NCI-H2081 treated with DMSO at 0.1 percent for 48 hours (cell line): ENCODE data around the gene CASQ1.
A peak's percentile ranks its signal among the peaks of the same experiment; 100 is the strongest.

Experiments
- DNase-seq: peaks from one replicate; lab custom pipeline; 2025; lab: John Stamatoyannopoulos, UW

The CASQ1 gene

DNA sequence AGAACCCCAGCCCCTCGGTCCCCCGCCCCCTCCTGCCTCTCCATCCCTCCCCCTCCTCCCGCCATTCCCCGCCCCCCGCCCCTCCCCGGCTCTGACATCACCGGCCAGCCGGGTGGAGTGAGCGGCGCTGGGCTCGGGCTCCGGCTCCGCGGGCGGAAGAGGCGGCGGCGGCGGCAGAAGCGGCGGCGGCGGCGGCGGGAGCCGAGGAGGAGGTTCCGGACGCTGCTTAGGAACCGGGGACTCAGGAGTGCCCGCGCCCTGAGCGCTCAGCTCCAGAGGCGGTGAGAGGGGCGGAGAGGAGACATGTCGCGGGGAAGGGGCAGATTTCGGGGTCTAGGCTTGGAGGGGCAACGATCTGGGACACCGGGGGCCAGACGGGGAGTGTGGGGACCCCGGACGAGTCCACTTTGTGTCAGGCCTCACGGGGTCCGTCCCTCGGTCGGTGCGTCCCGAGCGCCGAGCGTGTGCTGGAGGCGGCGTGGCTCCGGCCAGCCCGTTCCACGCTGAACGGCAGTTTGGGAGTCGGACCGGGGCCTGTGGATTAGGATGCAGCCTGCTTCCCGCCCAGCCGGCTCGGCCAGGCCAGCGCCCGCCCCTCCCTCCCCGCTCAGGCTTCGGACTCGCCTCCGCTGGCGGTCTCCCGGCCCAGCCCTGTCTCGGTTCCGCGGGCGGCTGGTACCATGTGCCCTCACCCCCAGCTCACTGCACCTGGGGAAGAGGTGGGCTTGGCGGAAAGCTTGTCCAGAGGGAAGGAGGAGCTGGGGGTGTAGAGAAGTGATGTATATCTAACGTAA is 15.1 kb downstream of the CASQ1 start, which contains the start of gene PEA15:
TSS of gene PEA15 (plus strand) at position 143 of the 794 bp plus-strand sequence. CDS start 6,161 bp downstream, outside the sequence.
- no peak for DNase-seq

DNA sequence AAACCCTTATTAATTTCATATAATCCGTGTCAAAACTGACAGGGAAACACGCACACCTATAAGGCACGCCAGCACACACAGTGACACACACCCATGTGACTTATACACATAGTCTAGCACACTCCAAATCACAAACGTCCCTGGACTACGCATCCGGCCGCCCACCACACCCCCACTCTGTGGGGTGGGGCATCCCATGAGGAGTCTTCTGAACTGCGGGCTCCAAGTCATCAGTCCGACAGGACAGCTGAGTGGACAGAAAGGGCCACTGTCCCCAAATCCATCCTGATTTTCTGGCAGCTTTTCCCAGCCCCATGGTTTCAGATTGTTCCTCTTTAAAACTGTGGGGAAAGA is 15.6 kb downstream of the CASQ1 start:
- DNase-seq: no peak

DNA sequence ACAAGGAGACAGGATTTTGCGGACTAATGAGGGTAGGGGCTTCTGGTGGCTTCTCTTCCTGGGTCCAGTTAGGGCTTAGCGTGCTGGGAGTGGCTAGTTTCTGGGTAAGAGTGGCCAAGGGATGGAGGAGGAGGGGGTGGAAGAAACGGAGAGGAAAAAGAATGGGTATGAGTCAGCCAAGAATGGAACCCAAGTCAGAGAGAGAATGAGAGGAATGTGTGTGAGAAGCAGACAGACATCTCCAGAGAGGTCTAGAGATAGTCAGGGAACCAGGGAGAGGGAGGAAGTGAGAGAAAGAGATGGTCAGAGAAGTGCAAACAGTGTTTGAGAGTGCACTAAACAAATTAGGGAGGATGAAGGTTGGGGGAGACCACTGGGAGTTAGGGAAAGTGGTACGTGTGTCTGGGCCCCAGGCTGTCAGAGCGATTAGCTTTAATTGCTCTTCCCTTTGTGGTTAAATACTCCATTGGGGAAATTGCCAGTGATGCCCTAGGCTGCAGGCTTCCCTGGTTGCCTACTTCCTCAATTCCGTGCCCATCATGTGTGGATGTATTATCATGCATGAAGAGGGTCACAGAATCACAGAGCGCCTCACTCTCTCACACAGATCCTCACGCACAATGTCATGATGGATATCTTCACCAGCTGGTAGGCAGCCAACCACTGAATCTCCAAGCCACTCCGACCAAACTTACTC is 16.2 kb downstream of the CASQ1 start:
- peak; percentile 20 for DNase-seq

DNA sequence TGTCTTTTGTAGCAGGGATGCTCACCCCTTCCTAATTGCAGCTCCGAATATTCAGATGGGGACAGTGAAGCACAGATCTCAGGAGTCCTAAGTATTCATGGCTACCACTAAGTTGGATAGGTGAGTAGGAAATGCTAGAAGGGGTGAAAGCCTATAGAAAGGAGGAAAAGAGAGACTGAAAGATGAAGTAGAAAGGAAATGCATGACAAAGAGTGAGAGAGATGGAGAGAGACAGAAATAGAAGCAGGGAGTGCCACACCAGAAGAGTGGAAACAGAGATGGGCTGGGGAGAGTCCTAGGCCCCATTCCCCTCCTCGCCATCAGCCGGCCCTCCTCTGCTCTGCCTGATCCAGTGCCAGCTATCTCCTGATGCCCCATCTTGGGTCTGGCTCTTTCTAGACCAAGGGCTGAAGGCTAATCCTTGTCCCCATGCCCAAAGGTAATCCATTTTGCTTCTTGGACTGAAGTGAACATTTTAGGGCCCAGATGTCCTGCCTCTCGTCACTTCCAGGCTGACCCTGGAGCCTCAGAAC is 16.8 kb downstream of the CASQ1 start:
- no peak for DNase-seq

DNA sequence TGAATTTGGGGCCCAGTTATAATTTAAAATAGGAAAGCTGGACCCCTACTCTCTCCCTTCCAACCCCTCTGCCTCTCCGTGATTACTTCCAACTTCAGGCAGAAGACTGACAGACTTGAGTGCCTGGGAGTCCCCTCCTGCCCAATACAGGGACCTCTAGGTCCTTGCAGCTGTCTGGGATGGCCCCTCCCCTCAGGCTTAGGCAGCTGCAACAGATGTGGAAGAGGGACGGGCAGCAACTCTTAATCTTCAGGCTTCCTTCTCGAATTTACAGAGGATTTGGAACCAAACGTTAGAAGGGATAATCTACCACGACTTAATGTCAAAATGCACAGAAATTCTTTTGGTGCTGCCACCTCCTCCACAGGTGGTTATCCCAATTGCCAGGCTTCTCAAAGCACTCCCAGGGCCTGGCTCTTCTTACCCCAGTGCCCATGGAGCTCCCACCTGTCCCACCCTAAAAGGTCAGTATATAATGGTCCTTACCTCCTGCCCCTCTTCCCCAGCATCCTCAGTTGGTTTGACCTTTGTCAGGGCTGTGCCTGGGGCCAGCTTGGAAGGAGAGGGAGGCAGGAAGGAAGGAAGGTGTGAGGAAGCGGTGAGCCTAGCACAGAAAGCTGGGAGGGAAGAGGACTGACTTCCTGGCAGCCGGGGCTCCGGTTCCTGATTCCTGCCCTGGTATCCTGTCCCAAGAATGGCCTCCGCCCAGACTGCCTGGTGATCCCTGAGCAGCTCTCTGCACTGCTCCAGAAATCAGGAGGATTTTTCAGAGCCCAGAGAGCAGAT is 17.6 kb downstream of the CASQ1 start:
- no peak for DNase-seq

DNA sequence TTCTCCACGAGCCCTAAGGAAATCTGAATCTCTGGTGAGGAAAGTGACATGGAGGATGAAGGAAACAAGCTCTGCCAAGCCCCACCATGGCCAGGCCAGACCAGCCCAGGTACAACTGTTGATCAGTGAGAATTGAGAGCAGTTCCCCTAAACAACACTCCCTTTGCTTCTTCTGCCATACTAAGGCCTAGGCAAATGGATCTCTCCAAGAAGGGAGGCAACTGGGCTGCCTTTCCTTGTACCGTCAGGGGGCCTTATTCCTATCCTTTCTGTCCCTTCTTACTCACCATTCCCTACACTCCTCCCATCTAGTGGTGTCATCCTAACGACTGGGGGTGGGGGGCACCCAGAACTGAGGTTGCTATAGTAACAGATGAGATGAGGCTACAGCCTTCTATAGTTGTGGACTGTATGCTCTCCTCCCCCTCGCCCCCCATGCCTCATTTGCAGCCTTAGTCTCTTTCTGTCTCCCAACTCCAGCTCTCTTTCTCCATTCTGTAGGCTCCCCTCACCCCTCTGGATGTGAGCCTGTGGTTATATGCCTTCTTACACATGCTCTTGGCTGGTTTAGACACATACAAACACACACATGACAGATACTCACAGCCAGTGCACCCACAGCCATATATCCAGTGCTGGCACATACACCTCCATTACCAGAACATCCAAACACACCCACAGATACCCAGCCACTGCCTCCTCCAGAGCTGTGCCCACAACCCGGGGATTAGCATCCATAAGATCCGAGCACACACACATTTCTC is 18.4 kb downstream of the CASQ1 start:
- no peak for DNase-seq

DNA sequence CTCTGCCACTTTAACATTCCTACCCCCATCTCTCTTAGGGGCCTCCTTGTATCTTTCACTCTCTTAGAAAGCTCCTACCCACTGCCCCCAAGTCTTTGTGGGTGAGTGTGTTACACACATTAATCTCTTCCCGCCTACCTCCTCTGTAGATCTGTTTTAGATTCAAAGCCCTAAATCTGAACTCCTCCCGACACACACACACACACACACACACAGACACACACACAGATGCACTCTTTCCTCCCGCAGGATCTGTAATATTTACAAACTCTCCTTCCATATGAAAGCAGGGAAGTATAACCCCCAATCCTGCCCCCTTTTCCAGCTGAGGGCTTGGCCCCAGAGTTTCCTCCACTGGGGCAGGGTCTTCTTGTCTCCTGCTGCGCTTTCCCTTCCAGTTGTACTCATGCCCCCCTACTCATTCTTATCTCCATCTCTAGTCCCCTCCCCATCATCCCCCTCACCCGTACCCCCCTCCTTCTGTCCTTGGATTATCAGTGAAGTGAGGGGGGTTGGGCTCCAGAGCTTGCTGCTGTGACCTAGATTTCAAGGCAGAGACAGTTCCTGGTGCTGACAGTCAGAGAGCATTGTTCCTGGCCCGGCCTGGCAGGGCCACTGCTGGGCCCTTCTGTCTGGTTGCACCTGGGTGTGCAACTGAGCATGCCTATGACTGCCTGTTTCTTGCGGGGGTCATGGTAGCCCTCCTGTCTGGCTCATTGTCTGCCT is 19.1 kb downstream of the CASQ1 start:
- DNase-seq: no peak

DNA sequence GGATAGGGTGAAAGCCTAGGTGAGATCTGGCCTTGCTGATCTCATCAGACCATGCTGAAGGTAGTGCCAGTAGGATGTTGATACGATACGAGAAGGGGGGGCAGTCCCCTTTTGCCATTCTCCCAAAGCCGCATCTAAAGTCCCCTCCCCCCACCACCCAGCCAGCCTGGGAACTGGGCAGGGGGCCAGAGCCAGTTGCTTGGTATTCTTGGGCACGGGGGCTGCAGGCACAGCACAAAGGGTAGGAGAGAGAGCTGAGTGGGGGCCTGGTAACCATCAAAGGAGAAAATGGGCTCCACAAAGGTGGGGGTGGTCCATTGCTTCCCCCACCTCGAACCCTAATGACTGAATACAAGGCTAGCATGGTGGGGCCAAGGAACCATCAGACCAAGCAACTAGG is 20.2 kb downstream of the CASQ1 start:
- DNase-seq: no peak

DNA sequence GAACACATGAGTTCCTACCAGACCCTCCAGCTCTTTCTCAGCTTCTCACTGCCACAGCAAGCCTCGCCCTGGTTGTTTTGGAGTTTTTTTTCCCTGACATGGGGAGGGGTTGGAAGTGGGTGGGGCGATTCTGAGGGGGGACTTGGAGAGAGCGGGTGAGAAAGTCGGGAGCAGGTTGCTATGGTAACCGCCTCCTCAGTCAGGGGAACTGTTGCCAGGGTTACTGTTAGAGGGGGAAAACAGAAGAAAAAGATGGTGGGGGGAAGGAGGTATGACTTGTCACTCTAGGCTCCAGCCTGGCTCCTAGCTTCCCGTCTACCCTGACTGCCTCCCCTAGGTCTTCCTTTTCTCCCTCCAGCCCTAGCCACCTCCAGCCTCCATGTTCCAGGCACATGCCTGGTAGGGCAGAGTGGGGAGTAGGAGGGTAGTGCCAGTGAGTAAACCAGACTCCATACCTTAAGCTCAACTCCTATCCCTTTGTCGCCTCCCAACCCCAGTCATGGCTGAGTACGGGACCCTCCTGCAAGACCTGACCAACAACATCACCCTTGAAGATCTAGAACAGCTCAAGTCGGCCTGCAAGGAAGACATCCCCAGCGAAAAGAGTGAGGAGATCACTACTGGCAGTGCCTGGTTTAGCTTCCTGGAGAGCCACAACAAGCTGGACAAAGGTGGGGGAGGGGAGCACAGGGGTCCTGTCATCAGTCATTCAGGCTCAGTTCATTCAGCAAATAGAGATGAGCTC is 20.8 kb downstream of the CASQ1 start:
- no peak for DNase-seq

DNA sequence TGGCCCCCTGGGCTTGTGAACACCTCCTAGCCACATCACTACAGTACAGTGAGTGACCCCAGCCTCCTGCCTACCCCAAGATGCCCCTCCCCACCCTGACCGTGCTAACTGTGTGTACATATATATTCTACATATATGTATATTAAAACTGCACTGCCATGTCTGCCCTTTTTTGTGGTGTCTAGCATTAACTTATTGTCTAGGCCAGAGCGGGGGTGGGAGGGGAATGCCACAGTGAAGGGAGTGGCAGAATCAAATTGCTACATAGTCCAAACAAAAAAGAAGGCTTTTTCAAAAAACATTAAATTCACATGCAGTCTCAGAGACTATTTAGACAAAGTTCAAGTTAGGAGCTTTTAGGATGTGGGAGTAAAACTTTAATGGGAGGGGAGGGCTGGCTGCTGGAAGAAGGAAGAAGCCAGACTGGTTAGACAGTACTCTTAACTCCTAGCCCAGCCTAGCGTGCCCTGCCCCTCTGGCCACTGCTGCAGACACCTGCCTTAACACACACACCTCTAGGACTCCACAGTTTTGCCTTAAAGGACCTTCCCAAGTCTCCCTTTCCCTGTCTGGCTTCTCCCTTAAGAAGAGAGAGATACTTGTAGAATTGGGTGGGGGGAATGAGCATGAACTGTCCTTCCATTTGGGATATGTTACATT is 24.2 kb downstream of the CASQ1 start:
- no peak for DNase-seq

DNA sequence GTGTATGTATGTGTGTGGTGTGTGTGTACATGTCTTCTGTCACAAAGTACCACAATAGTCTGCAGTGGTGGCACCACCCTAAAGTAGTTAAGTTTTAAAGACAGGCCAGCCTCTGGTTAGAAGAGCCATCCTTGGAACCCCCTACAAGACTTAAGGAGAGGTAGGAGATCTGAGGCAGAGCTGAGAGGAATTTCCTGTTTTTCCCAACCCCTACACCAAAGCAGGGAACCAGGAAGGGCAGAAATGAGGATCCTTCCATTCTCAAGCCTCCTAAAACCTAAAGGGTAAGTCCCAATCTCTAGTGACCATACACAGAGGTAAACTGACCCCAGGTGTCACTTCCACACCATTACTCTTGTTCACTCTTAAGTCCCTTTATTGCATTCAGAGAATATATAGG is 25.9 kb downstream of the CASQ1 start:
- DNase-seq: no peak

DNA sequence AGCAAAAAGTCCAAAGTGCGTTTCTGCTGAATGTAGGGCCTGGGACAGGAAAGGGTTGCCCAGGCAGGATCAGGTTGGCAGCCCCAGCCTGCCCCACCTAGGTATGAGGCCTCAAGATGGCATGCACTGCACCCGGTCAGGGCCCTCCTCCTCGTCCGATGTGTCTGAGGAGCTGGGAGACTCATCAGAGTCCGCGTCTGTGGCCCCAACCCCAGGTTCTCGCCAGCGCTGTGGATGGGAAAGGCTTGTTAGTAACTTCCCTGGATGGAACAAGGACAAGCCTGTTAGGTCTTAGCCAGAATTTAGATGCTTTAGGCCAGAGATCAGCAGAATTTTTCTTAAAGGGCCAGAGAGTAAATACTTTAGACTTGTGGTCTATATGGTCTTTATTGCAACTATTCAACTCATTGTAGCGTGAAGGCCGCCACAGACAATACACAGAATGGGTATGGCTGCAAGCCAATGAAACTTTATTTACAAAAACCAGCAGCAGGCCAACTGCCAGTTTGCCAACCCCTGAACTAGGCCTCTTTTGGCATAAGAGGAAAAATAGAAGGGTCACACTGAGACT is 27.2 kb downstream of the CASQ1 start:
- DNase-seq: no peak

DNA sequence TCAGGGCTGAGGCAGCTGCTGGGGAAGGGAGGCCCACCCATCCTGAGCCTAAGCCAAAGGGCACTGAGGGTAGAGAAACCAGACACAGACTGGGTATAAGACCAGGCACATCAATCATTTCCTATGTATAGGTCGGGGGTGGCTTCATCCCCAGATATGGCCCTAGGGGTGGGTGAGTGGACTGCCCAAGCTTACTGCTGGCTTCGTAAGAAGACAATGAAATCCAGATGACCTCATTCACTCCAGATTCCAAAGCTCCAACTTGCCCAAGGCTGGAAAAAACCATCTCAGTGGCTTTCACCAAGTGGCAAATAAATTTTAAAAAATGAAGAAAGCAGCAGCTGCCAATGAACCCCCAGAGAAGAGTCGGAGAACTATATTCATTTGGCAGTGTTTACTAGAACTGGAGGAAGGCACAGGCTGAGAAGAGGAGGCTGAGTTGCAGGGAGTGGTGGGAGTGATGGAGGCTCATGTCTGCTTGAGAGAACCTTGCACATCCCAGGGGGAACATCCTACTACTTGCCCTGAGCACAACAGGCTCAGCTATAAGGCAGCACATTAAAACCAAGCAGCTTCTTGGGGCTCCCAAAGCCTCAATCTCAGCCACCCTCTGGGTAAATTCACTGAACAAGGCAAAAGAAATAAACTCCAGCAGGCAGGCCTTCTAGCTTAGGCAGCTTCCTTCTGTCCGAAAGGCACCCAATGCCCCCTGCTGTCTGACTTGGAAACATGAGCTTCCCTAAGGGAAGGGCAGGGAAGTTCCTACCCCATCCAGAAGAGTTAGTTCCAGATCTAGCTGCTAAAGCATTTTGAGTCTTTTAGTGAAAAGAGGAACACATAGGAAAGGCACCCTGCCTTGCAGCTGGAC is 28.9 kb downstream of the CASQ1 start:
- DNase-seq: no peak

DNA sequence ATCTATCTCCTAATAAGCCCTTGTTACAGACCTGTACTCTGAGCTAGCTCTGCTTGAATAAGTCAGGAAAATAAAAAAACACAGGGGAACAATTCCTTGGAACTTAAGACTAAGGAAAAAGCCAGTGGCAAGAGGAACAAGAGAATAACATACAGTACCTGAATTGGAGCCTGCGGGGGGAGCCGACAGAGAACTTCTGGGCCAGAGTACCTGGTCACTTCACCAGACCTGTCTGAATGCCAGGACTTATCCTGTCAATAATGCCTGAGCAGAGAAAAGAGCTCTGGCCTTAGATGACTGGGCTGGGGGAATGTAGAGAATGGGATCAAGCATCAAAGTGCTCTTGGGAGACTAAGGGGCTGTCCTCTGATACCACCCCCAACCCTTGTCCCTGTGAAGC is 29.9 kb downstream of the CASQ1 start:
- DNase-seq: no peak

DNA sequence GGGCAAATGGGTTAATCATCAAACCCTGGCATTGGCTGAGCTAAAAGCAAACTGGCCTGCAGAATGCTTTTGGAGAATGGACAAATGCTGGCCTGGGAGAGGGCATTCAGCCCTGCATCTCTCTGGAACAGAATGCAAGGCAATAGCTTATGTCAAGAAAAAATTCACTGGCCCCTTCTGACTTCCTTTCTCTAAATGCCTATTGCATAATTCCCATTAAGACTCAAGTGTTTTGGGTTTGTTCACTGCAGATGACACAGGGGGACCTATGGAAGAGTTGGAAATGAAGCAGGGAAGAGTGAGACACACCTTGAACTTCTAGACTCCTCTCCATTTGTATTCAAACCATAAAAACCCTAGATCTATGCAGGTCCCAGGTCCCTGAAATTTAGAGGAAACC is 30.7 kb downstream of the CASQ1 start:
- no peak for DNase-seq

DNA sequence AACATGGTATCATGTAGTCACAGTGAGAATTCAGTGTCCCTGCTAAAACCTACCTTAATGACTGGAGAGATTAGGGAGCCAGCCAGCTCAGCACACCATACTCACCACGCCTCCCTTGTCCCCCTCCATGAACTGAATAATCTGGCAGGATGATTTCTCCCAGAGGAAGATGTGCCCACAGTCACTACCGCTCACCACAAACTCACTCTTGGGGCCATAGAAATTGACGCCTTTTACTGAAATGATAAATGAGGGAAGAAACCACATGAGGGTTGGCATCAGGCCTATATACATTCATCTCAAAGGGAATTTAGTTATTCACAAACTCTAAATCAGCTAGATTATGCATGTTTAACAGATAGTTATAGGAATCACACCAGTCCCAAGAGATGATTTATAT is 32.2 kb downstream of the CASQ1 start:
- no peak for DNase-seq

DNA sequence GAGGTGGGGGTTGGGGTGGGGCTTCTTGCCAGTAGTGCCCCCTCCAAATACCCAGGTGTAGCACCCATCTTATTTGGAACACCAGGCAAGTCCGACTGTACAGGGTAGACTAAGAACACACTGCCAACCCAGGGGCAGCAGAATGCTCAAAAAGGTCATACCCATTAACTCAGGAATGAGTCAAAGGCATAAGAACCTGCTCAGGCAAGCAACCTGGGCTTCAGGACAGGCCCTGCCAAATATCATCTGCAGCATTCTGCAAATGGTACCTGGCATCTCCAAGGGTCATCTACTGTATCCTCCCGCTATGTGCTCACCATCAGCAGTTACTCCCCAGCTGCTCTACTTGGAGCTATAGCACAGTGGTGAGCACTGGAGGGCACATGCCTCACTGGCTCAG is 34.2 kb downstream of the CASQ1 start:
- DNase-seq: no peak

DNA sequence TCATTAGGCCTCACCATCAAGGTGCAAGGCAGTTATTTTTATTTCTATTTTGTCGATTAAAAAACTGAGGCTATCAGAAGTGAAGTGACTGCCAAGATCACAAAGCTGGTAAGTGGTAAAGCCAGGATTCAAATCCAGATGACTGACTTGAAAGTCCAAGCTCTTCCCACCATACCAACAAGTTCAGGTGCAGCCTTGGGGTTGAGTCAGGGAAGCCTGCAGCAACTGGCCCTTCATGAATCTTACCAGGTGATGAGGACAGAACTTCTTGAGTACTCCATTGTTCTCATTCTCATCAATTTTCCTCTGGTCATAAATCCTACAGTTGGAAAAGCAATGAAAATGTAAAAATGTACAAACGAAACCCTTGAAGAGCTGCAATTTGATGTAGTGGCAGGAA is 35.0 kb downstream of the CASQ1 start:
- no peak for DNase-seq

DNA sequence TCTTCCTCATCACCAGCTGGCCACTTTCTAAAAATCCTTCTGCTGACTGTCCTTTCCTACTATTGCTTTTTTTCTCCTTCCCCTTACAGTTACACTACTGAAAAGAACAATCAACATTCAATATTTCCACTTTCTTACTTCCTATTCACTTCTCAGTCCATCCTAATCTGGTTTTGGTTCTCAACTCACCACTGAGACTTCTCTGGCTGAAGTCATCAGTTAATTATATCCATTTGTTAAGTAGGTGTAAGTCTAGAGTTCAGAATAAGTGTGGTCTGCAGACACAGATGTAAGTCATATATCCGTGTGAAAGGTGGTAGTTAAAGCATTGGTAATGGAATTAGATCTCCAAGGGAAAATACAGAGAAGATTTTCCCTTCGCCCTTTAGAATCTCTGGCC is 36.2 kb downstream of the CASQ1 start:
- no peak for DNase-seq
